Renal pelvis (tissue), 4 donors: ENCODE measurements around the gene MYO1D. TPM values are rescaled to one million over a fixed set of nuclear protein-coding genes. Genes with fewer than 3 reads are reported as not detected.

Source experiments
- DNase-seq: peaks from one replicate; pipeline ENCODE4 v3.0.0-alpha.2; 2013
- polyA plus RNA-seq, 3 donors: library from polyadenylated mRNA; unstranded; fragments of 120-200 nt; gene quantifications; one replicate each; pipeline ENCODE4 v1.2.1, GENCODE V29; 2013; ENCODE audit not compliant: insufficient read length in 3 of 3

The MYO1D gene
- polyA plus RNA-seq, 3 donors: 26.1 to 30.1 (median 27.8) TPM

GRCh38 chr17:32861981-32862380 is 14.9 kb downstream of the MYO1D start:
- no peak for DNase-seq

DNA sequence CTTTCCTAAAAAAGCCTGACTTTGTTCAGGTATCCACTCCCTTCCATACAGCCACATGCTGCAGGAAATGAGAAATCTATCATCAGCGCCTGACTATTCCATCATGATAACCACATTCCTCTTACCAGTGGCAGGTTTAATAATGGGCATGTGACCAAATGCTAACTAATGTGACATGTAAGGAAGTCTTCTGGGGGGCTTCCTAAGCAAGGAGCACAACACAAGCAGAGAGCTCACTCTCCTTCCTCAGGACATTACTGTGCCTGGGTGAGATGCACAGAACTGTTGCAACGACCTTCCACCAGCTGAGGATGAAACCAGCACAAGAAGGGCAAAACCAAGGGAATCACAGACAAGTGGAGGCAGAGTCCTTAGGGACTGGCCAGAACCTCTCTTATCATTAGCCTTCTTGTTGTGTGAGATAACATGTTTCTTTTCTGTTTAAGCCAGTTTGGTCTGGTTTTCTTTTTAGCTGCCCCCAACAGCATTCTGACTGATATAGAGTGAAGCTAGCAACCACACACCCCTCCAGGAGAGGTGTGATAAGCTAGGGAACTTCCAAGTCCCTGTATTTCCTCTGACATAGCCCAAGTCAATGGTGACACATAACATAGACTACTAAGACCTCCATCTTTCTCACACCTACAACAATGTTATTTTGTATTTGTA is 16.9 kb downstream of the MYO1D start:
- DNase-seq: no peak

DNA sequence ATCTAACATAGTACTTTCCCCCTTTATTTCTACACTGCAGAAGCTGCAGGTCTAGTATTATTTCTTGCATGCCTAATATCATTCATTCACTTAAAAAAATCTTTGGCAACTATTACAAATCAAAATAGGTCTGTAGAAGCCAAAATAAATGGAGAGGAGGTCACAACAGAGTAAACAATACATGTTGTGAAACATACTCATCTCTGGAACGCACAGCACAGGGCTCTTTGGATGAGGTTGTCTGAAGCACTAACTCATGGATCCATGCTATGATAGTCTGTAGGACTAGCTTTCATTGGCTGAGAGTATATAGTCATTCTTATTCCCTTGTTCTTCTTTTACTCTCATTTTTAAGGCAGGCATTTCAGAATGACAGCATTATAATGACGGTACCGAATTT is 21.3 kb downstream of the MYO1D start:
- no peak for DNase-seq

- DNase-seq: no peak
Observed at GRCh38 chr17:32854832-32855389, 22.0 kb downstream of the MYO1D start.

GRCh38 chr17:32854207-32854606 is 22.7 kb downstream of the MYO1D start:
- DNase-seq: no peak

- DNase-seq: no peak
Observed at GRCh38 chr17:32852811-32853210, 24.1 kb downstream of the MYO1D start.

GRCh38 chr17:32849879-32850278 is 27.0 kb downstream of the MYO1D start:
- DNase-seq: no peak

GRCh38 chr17:32847977-32848376 is 28.9 kb downstream of the MYO1D start:
- no peak for DNase-seq

DNA sequence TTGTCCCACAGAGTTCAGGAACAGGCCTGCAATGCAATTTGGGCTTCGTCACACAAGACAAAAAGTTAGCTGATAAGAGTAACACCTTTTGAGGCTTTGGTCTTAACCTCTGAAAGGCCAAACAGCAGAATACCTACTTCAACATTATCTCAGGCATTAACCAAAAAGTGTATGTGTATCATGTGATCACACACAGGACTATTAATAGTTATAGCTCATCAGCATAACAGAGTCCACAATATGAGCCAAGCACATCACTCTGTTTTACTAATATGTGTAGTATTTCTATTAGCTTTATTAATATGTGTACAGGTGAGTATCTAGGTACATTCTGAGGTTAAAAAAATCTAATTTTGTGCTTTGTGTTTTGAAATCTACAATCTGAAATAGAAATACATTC is 30.8 kb downstream of the MYO1D start:
- DNase-seq: no peak

- no peak for DNase-seq
Observed at GRCh38 chr17:32840241-32840640, 36.7 kb downstream of the MYO1D start.

DNA sequence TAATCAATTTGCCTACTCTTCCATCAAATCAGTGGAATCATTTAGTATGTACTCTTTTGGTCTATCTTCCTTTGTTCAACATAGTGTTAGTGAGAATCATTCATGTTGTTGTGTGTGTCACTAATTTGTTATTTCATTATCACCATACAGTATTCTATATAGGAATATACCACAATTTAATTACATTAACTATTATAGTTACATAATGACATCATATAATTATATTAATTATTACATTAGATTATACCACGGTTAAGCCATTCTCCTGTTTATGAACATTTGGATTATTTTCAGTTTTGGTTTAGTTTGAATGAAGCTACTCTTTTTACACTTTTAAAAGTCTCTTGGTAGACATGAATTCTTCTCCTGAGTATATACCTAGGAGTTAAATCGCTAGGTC is 40.4 kb downstream of the MYO1D start:
- no peak for DNase-seq

GRCh38 chr17:32835291-32835761 is 41.6 kb downstream of the MYO1D start:
- no peak for DNase-seq

- DNase-seq: no peak
Observed at GRCh38 chr17:32834104-32834503, 42.8 kb downstream of the MYO1D start.

- DNase-seq: no peak
Observed at GRCh38 chr17:32833526-32833925, 43.4 kb downstream of the MYO1D start.

- no peak for DNase-seq
Observed at GRCh38 chr17:32833076-32833475, 43.8 kb downstream of the MYO1D start.

DNA sequence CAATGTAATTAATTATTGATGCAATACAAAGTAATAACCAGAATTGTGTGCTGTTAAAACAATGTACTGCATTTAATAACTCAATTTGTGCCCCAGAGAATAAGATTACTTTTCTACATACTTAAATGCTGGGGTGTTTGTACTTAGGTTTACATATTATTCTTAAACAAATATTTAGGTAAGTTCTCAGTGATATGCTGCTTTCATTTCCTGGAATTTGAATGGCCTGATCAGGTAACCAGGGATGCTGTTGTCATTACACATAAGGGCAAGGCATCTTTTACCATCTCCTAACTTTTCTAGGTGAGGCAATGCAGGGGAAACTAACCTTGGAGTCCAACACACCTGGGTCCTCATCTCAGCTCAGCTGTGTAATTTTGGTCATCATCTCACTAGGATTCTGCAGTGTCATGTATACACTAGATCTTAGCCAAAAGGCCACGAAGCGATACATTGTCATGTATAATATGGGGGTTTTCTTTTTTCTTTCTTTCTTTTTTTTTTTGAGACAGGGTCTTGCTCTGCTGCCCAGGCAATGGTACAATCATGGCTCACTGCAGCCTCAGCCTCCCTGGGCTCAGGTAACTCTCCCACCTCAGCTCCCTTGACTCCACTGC is 45.2 kb downstream of the MYO1D start:
- no peak for DNase-seq

- no peak for DNase-seq
Observed at GRCh38 chr17:32831223-32831622, 45.7 kb downstream of the MYO1D start.

DNA sequence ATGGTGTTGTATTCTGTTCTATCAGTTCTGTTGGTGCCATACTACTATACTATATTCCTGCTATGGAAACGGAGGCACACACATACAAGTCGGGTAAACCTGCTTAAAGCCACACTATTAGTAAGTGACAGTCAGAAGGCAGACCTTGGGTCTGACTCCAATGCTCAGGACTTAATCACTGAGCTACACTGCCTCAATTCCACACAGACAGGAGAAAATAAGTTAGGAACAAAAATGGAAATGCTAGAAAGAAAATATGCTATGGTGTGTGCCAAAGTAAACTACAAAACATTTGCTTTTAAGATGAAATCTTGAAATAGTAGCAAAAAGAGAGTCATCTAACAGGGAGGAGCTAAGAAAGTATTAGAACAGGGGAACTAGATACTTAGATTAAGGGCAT is 48.1 kb downstream of the MYO1D start:
- DNase-seq: no peak

GRCh38 chr17:32827227-32827626 is 49.7 kb downstream of the MYO1D start:
- DNase-seq: no peak

GRCh38 chr17:32826076-32826475 is 50.8 kb downstream of the MYO1D start:
- DNase-seq: no peak

- DNase-seq: no peak
Observed at GRCh38 chr17:32824334-32824733, 52.6 kb downstream of the MYO1D start.

DNA sequence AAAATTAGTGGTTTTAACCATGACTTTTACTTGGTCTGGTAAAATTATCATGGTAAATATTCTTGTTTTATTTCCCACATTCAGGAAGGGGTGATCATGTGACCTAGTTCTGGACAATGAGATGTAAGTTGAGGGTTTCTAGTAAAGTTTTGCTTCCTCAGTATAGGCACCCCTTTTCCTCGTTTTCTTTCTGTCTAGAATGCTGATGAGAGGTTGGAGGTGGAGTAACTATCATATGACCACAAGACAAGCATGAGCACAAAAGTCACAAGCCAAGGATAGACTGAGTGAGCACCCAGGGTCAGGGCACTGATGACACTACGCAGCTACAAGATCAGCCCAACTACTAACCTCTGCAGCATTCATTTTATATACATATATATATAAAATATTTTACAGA is 53.9 kb downstream of the MYO1D start:
- DNase-seq: no peak
